Measurements from ENCODE around the gene CTBP1.
A peak's percentile ranks its signal among the peaks of the same experiment; 100 is the strongest.

The CTBP1 gene

GRCh38 chr4:1207603-1208265, 41.2 kb downstream of the CTBP1 start:
- Histone ChIP-seq H2BK15ac (ENCODE audit: low read length) (no peak overlapping the region), H3K27me3 (ENCODE audit: control insufficient read depth in 3 of 3, insufficient read depth in 3 of 3, low read depth in 1 of 3, low read length in 3 of 3) (no peaks in the 10 kb centered on the region), H2AFZ (ENCODE audit: low read length) (no peak overlapping the region), H3K4me1 (ENCODE audit: control insufficient read depth in 2 of 2, insufficient read depth in 1 of 2, low read depth in 1 of 2, low read length in 2 of 2) (peaks cover 0 to 16% of the 10 kb centered on the region in 2 donors), H3K27ac (replicated peaks; ENCODE audit: low read length) (no peak overlapping the region), H3K4me3 (ENCODE audit: low read length in 2 of 2) (no peak overlapping the region), H3K4ac (ENCODE audit: low read length) (no peak overlapping the region), H4K8ac (ENCODE audit: low read depth, low read length) (no peak overlapping the region), H3K79me1 (ENCODE audit: low read depth, low read length) (peaks cover 8% of the 10 kb centered on the region), H2AK5ac (ENCODE audit: low read depth, low read length) (no peak overlapping the region), H3K9me3 (replicated peaks in 1 of 2; ENCODE audit: control insufficient read depth in 2 of 2, insufficient read depth in 1 of 2, low read depth in 1 of 2, low read length in 2 of 2) (no peaks in the 10 kb centered on the region), H3K36me3 (replicated peaks in 1 of 2; ENCODE audit: control insufficient read depth in 2 of 2, insufficient read depth in 2 of 2, low read length in 2 of 2) (peaks cover 10 to 23% of the 10 kb centered on the region in 2 donors), H3K23ac (ENCODE audit: low read depth, low read length, poor library complexity) (no peak overlapping the region), H2BK5ac (ENCODE audit: low read length) (no peak overlapping the region), H3K18ac (ENCODE audit: low read length) (no peak overlapping the region), H3K14ac (ENCODE audit: low read length) (no peak overlapping the region), H2BK12ac (ENCODE audit: low read length) (no peak overlapping the region), H3K9ac (ENCODE audit: low read depth, low read length, poor library complexity) (no peak overlapping the region), H4K91ac (ENCODE audit: low read depth, low read length, poor library complexity) (no peak overlapping the region), H2BK120ac (ENCODE audit: low read depth, low read length) (no peak overlapping the region), H3K4me2 (ENCODE audit: insufficient read depth, low read length, poor library complexity, severe bottlenecking) (no peak overlapping the region)
- no peak for DNase-seq (ENCODE audit: low spot score)
- WGBS, 2 donors (ENCODE audit: extremely low coverage in 2 of 2, insufficient read length in 2 of 2, insufficient replicate concordance in 1 of 2) = no CpG with 5 or more reads among the region's 31 CpGs

- Histone ChIP-seq H3K9ac (ENCODE audit: low read depth, low read length, poor library complexity) (no peak overlapping the region), H3K4me2 (ENCODE audit: insufficient read depth, low read length, poor library complexity, severe bottlenecking) (no peak overlapping the region), H3K4me1 (ENCODE audit: control insufficient read depth in 2 of 2, insufficient read depth in 1 of 2, low read depth in 1 of 2, low read length in 2 of 2) (peaks cover 0 to 16% of the 10 kb centered on the region in 2 donors), H3K36me3 (replicated peaks in 1 of 2; ENCODE audit: control insufficient read depth in 2 of 2, insufficient read depth in 2 of 2, low read length in 2 of 2) (peaks cover 6 to 17% of the 10 kb centered on the region in 2 donors), H2BK120ac (ENCODE audit: low read depth, low read length) (no peak overlapping the region), H3K18ac (ENCODE audit: low read length) (no peak overlapping the region), H3K27ac (replicated peaks; ENCODE audit: low read length) (no peak overlapping the region), H2BK12ac (ENCODE audit: low read length) (no peak overlapping the region), H3K9me3 (replicated peaks in 1 of 2; ENCODE audit: control insufficient read depth in 2 of 2, insufficient read depth in 1 of 2, low read depth in 1 of 2, low read length in 2 of 2) (no peaks in the 10 kb centered on the region), H4K8ac (ENCODE audit: low read depth, low read length) (no peak overlapping the region), H2AK5ac (ENCODE audit: low read depth, low read length) (peak overlapping the region; percentile 46), H3K23ac (ENCODE audit: low read depth, low read length, poor library complexity) (no peak overlapping the region), H3K79me1 (ENCODE audit: low read depth, low read length) (peaks cover 8% of the 10 kb centered on the region), H3K4me3 (ENCODE audit: low read length in 2 of 2) (no peak overlapping the region), H2BK5ac (ENCODE audit: low read length) (no peak overlapping the region), H4K91ac (ENCODE audit: low read depth, low read length, poor library complexity) (no peak overlapping the region), H3K4ac (ENCODE audit: low read length) (no peak overlapping the region), H3K14ac (ENCODE audit: low read length) (peak overlapping the region; percentile 21), H2BK15ac (ENCODE audit: low read length) (no peak overlapping the region), H2AFZ (ENCODE audit: low read length) (no peak overlapping the region), H3K27me3 (ENCODE audit: control insufficient read depth in 3 of 3, insufficient read depth in 3 of 3, low read depth in 1 of 3, low read length in 3 of 3) (no peaks in the 10 kb centered on the region)
- DNase-seq (ENCODE audit: low spot score) = no peak
- WGBS, 2 donors (ENCODE audit: extremely low coverage in 2 of 2, insufficient read length in 2 of 2, insufficient replicate concordance in 1 of 2) = no CpG with 5 or more reads among the region's 12 CpGs
Observed at GRCh38 chr4:1207157-1207470, 41.8 kb downstream of the CTBP1 start.

- Histone ChIP-seq H3K27me3 (ENCODE audit: control insufficient read depth in 3 of 3, insufficient read depth in 3 of 3, low read depth in 1 of 3, low read length in 3 of 3) (no peaks in the 10 kb centered on the region), H2AK5ac (ENCODE audit: low read depth, low read length) (no peak overlapping the region), H4K8ac (ENCODE audit: low read depth, low read length) (peak overlapping the region; percentile 17), H3K23ac (ENCODE audit: low read depth, low read length, poor library complexity) (no peak overlapping the region), H2BK5ac (ENCODE audit: low read length) (peak overlapping the region; percentile 53), H2AFZ (ENCODE audit: low read length) (no peak overlapping the region), H3K9me3 (replicated peaks in 1 of 2; ENCODE audit: control insufficient read depth in 2 of 2, insufficient read depth in 1 of 2, low read depth in 1 of 2, low read length in 2 of 2) (no peaks in the 10 kb centered on the region), H3K4me1 (ENCODE audit: control insufficient read depth in 2 of 2, insufficient read depth in 1 of 2, low read depth in 1 of 2, low read length in 2 of 2) (peaks cover 0 to 16% of the 10 kb centered on the region in 2 donors), H3K4ac (ENCODE audit: low read length) (no peak overlapping the region), H4K91ac (ENCODE audit: low read depth, low read length, poor library complexity) (no peak overlapping the region), H3K4me3 (ENCODE audit: low read length in 2 of 2) (no peak overlapping the region), H3K27ac (replicated peaks; ENCODE audit: low read length) (no peak overlapping the region), H3K14ac (ENCODE audit: low read length) (peak overlapping the region; percentile 21), H3K79me1 (ENCODE audit: low read depth, low read length) (peaks cover 8% of the 10 kb centered on the region), H2BK12ac (ENCODE audit: low read length) (no peak overlapping the region), H3K4me2 (ENCODE audit: insufficient read depth, low read length, poor library complexity, severe bottlenecking) (no peak overlapping the region), H3K9ac (ENCODE audit: low read depth, low read length, poor library complexity) (no peak overlapping the region), H2BK120ac (ENCODE audit: low read depth, low read length) (no peak overlapping the region), H3K36me3 (replicated peaks in 1 of 2; ENCODE audit: control insufficient read depth in 2 of 2, insufficient read depth in 2 of 2, low read length in 2 of 2) (peaks cover 6 to 12% of the 10 kb centered on the region in 2 donors), H3K18ac (ENCODE audit: low read length) (no peak overlapping the region), H2BK15ac (ENCODE audit: low read length) (no peak overlapping the region)
- WGBS, 2 donors (ENCODE audit: extremely low coverage in 2 of 2, insufficient read length in 2 of 2, insufficient replicate concordance in 1 of 2) = no CpG with 5 or more reads among the region's 21 CpGs
- DNase-seq (ENCODE audit: low spot score) = no peak
Observed at GRCh38 chr4:1206299-1207156, 42.4 kb downstream of the CTBP1 start.

- peak overlapping the region; percentile 53 for H2BK5ac ChIP-seq (ENCODE audit: low read length)
- H3K4me1 ChIP-seq (ENCODE audit: control insufficient read depth in 2 of 2, insufficient read depth in 1 of 2, low read depth in 1 of 2, low read length in 2 of 2) = peaks cover 0 to 16% of the 10 kb centered on the region in 2 donors
- H3K4me3 ChIP-seq (ENCODE audit: low read length in 2 of 2) = no peak overlapping the region
- no peak overlapping the region for H3K4me2 ChIP-seq (ENCODE audit: insufficient read depth, low read length, poor library complexity, severe bottlenecking)
- no peak overlapping the region for H3K27ac ChIP-seq (replicated peaks; ENCODE audit: low read length)
- no peak overlapping the region for H3K9ac ChIP-seq (ENCODE audit: low read depth, low read length, poor library complexity)
- H2AK5ac ChIP-seq (ENCODE audit: low read depth, low read length) = peak overlapping the region; percentile 81
- no peak overlapping the region for H3K18ac ChIP-seq (ENCODE audit: low read length)
- no peak overlapping the region for H3K4ac ChIP-seq (ENCODE audit: low read length)
- H3K14ac ChIP-seq (ENCODE audit: low read length) = peak overlapping the region; percentile 1
- H2BK12ac ChIP-seq (ENCODE audit: low read length) = no peak overlapping the region
- peaks cover under 1 to 4% of the 10 kb centered on the region in 2 donors for H3K36me3 ChIP-seq (replicated peaks in 1 of 2; ENCODE audit: control insufficient read depth in 2 of 2, insufficient read depth in 2 of 2, low read length in 2 of 2)
- no peak for DNase-seq (ENCODE audit: low spot score)
- H3K79me1 ChIP-seq (ENCODE audit: low read depth, low read length) = peaks cover 4% of the 10 kb centered on the region
- no peak overlapping the region for H3K23ac ChIP-seq (ENCODE audit: low read depth, low read length, poor library complexity)
- H3K27me3 ChIP-seq (ENCODE audit: control insufficient read depth in 3 of 3, insufficient read depth in 3 of 3, low read depth in 1 of 3, low read length in 3 of 3) = no peaks in the 10 kb centered on the region
- H2BK15ac ChIP-seq (ENCODE audit: low read length) = no peak overlapping the region
- no peak overlapping the region for H2AFZ ChIP-seq (ENCODE audit: low read length)
- WGBS, 2 donors (ENCODE audit: extremely low coverage in 2 of 2, insufficient read length in 2 of 2, insufficient replicate concordance in 1 of 2) = no CpG with 5 or more reads among the region's 17 CpGs
- no peak overlapping the region for H4K91ac ChIP-seq (ENCODE audit: low read depth, low read length, poor library complexity)
- no peaks in the 10 kb centered on the region for H3K9me3 ChIP-seq (replicated peaks in 1 of 2; ENCODE audit: control insufficient read depth in 2 of 2, insufficient read depth in 1 of 2, low read depth in 1 of 2, low read length in 2 of 2)
- no peak overlapping the region for H4K8ac ChIP-seq (ENCODE audit: low read depth, low read length)
- no peak overlapping the region for H2BK120ac ChIP-seq (ENCODE audit: low read depth, low read length)
Observed at GRCh38 chr4:1205586-1206298, 43.2 kb downstream of the CTBP1 start.

Data from neuronal stem cell (in vitro differentiated cells).